H9 (cell line): ENCODE measurements around the gene DDO. TPM values are rescaled to one million over a fixed set of nuclear protein-coding genes. Genes with fewer than 3 reads are reported as not detected.

ENCODE experiments used
- DNase-seq: peaks from one replicate; pipeline ENCODE4 v3.0.0-alpha.2; 2017
- H2AFZ ChIP-seq: one replicate; pipeline ENCODE4 v1.6.1; 2013; ENCODE audit warnings: mild to moderate bottlenecking, low read length, control low read depth, moderate library complexity
- H2AK5ac ChIP-seq: 2 replicates; pipeline ENCODE4 v1.6.1; 2013; ENCODE audit warnings: low read length, control low read depth, mixed read lengths; ENCODE audit not compliant: insufficient read length
- H2BK120ac ChIP-seq: one replicate; pipeline ENCODE4 v1.6.1; 2013; ENCODE audit warnings: low read depth, mild to moderate bottlenecking, low read length, control low read depth, inconsistent platforms; ENCODE audit not compliant: poor library complexity, severe bottlenecking
- H2BK12ac ChIP-seq: 2 replicates; pipeline ENCODE4 v1.6.1; 2013; ENCODE audit warnings: low read length, control low read depth, mixed read lengths, low read depth; ENCODE audit not compliant: insufficient read length
- H2BK15ac ChIP-seq: 2 replicates; pipeline ENCODE4 v1.6.1; 2013; ENCODE audit warnings: low read depth, low read length, control low read depth
- H2BK20ac ChIP-seq: one replicate; pipeline ENCODE4 v1.6.1; 2013; ENCODE audit warnings: low read depth, mild to moderate bottlenecking, low read length, control low read depth, inconsistent platforms; ENCODE audit not compliant: poor library complexity, severe bottlenecking
- H2BK5ac ChIP-seq: 2 replicates; pipeline ENCODE4 v1.6.1; 2013; ENCODE audit warnings: low read length, control low read depth, mixed read lengths; ENCODE audit not compliant: insufficient read length
- H3K14ac ChIP-seq: 2 replicates; pipeline ENCODE4 v1.6.1; 2013; ENCODE audit warnings: low read length, control low read depth; ENCODE audit not compliant: insufficient read depth
- H3K18ac ChIP-seq: 2 replicates; pipeline ENCODE4 v1.6.1; 2013; ENCODE audit warnings: low read depth, mild to moderate bottlenecking, mixed read lengths, low read length, control low read depth; ENCODE audit not compliant: insufficient read length
- H3K23ac ChIP-seq: 2 replicates; pipeline ENCODE4 v1.6.1; 2013; ENCODE audit warnings: low read length, control low read depth, mixed read lengths, low read depth; ENCODE audit not compliant: insufficient read length
- H3K23me2 ChIP-seq: 2 replicates; pipeline ENCODE4 v1.6.1; 2013; ENCODE audit warnings: low read depth, mild to moderate bottlenecking, mixed read lengths, low read length, control low read depth; ENCODE audit not compliant: insufficient read length, poor library complexity, severe bottlenecking
- H3K27ac ChIP-seq: 2 replicates; pipeline ENCODE4 v1.5.1; 2013; ENCODE audit warnings: low read length, control low read depth, mixed read lengths, low read depth; ENCODE audit not compliant: insufficient read length
- H3K27me3 ChIP-seq: 2 replicates; pipeline ENCODE4 v1.6.1; 2013; ENCODE audit warnings: low read length, control low read depth, inconsistent platforms; ENCODE audit not compliant: insufficient read depth
- H3K4ac ChIP-seq: 2 replicates; pipeline ENCODE4 v1.6.1; 2013; ENCODE audit warnings: low read depth, mild to moderate bottlenecking, control low read depth, inconsistent platforms, low read length, moderate library complexity
- H3K4me1 ChIP-seq: 2 replicates; pipeline ENCODE4 v1.6.1; 2013; ENCODE audit warnings: low read length, control low read depth, inconsistent platforms; ENCODE audit not compliant: insufficient read depth
- H3K4me2 ChIP-seq: 2 replicates; pipeline ENCODE4 v1.6.1; 2013; ENCODE audit warnings: low read length, control low read depth, mixed read lengths; ENCODE audit not compliant: insufficient read length, insufficient read depth
- H3K56ac ChIP-seq: 2 replicates; pipeline ENCODE4 v1.6.1; 2013; ENCODE audit warnings: low read depth, mild to moderate bottlenecking, mixed read lengths, low read length, control low read depth; ENCODE audit not compliant: insufficient read length
- H3K79me1 ChIP-seq: 2 replicates; pipeline ENCODE4 v1.6.1; 2013; ENCODE audit warnings: low read depth, mild to moderate bottlenecking, moderate library complexity, low read length, control low read depth, inconsistent platforms; ENCODE audit not compliant: insufficient read depth, poor library complexity, severe bottlenecking
- H3K79me2 ChIP-seq: 2 replicates; pipeline ENCODE4 v1.6.1; 2013; ENCODE audit warnings: low read length, control low read depth, inconsistent platforms; ENCODE audit not compliant: insufficient read depth
- H3K9ac ChIP-seq: 2 replicates; pipeline ENCODE4 v1.6.1; 2013; ENCODE audit warnings: low read length, control low read depth, mixed read lengths; ENCODE audit not compliant: insufficient read length; ENCODE audit errors: extremely low read depth
- H3K9me3 ChIP-seq: one replicate; pipeline ENCODE4 v1.6.1; 2013; ENCODE audit warnings: low read depth, low read length, inconsistent platforms; ENCODE audit not compliant: control insufficient read depth
- H3T11ph ChIP-seq: one replicate; pipeline ENCODE4 v1.6.1; 2013; ENCODE audit warnings: mild to moderate bottlenecking, low read length, control low read depth, inconsistent platforms
- H4K20me1 ChIP-seq: one replicate; pipeline ENCODE4 v1.6.1; 2013; ENCODE audit not compliant: control insufficient read depth, insufficient read length, insufficient read depth
- H4K5ac ChIP-seq: 2 replicates; pipeline ENCODE4 v1.6.1; 2013; ENCODE audit warnings: low read depth, mild to moderate bottlenecking, mixed read lengths, low read length, control low read depth; ENCODE audit not compliant: insufficient read length
- H4K8ac ChIP-seq: replicated peaks from 2 replicates; pipeline ENCODE4 v1.6.1; 2013; ENCODE audit warnings: low read length, control low read depth, mixed read lengths, low read depth; ENCODE audit not compliant: insufficient read length
- H4K91ac ChIP-seq: 2 replicates; pipeline ENCODE4 v1.6.1; 2013; ENCODE audit warnings: low read depth, mild to moderate bottlenecking, moderate library complexity, mixed read lengths, low read length, control low read depth; ENCODE audit not compliant: insufficient read length
- H3K27ac Mint-ChIP-seq, 3 experiments: 2 replicates in 2 of 3; 3 replicates in 1 of 3; pipeline ENCODE4 v1.8.0; 2020 to 2021; ENCODE audit warnings: mixed read lengths in 3 of 3, mild to moderate bottlenecking in 1 of 3, moderate library complexity in 1 of 3
- H3K27me3 Mint-ChIP-seq: 2 replicates; pipeline ENCODE4 v1.8.0; 2021; ENCODE audit warnings: low read depth, mild to moderate bottlenecking, moderate library complexity, mixed read lengths
- H3K36me3 Mint-ChIP-seq, 3 experiments: 2 replicates in 2 of 3; 3 replicates in 1 of 3; pipeline ENCODE4 v1.8.0; 2020 to 2021; ENCODE audit warnings: low read depth in 3 of 3, mixed read lengths in 3 of 3; ENCODE audit not compliant: insufficient read depth in 1 of 3
- H3K4me1 Mint-ChIP-seq, 2 experiments: 2 replicates each; pipeline ENCODE4 v1.8.0; 2020; ENCODE audit warnings: mixed read lengths in 2 of 2
- H3K4me3 Mint-ChIP-seq, 2 experiments: 2 replicates in 1 of 2; 3 replicates in 1 of 2; pipeline ENCODE4 v1.8.0; 2020 to 2021; ENCODE audit warnings: mild to moderate bottlenecking in 2 of 2, mixed read lengths in 2 of 2, moderate library complexity in 1 of 2
- H3K9me3 Mint-ChIP-seq, 2 experiments: 2 replicates in 1 of 2; 3 replicates in 1 of 2; pipeline ENCODE4 v1.8.0; 2020; ENCODE audit warnings: mild to moderate bottlenecking in 2 of 2, mixed read lengths in 2 of 2, moderate library complexity in 1 of 2
- WGBS: extraction: QIAGEN DNeasy Blood & Tissue Kit; methylation state at CpG from one replicate; pipeline ENCODE4 v1.1.7; 2013; ENCODE audit warnings: missing lambda C conversion rate, low lambda C conversion rate, mixed read lengths; ENCODE audit not compliant: insufficient read length; ENCODE audit errors: extremely low coverage; 5-methylcytosine and 5-hydroxymethylcytosine counted together
- total RNA-seq: library from RNA; stranded (reverse); gene quantifications from 2 replicates; pipeline ENCODE4 v1.2.1, GENCODE V29; 2021
- TF ChIP-seq, protein P1 (sequence below): fragments of 200-600 bp; sonication (generic); conservative IDR thresholded peaks from 3 replicates; pipeline ENCODE4 v1.8.0; 2021; ENCODE audit warnings: antibody characterized with exemption, mild to moderate bottlenecking

Gene DDO
- total RNA-seq, 1 experiment from 2014 or later = not detected

DNA sequence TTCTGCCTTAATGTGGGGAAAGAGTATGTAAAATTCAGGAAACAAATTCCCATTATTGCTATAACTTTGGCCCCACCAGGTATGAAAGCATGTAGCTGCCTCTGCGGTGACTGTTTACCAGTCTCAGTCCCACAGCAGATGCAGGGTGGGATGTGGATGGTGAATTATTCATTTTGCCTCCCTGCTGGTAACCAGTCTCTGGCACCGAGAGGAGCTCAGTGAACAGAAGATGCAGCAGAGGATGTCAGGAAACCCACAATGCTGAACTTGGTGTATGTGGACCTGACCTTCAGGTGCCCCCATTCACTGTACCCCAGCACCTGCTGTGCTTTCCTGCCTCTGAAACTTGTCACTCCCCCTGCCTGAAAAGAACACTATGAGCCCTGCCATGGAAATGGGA, 48.4 kb downstream of the DDO start:
- Histone ChIP-seq H3K23me2 (no peaks in the 10 kb centered on the region), H3K23ac (no peak overlapping the region), H2BK15ac (no peak overlapping the region), H2BK5ac (no peak overlapping the region), H2BK20ac (no peak overlapping the region), H3T11ph (no peak overlapping the region), H3K4me1 (no peaks in the 10 kb centered on the region), H3K9me3 (no peaks in the 10 kb centered on the region), H3K4ac (no peak overlapping the region), H2BK120ac (no peak overlapping the region), H2BK12ac (no peak overlapping the region), H3K79me2 (no peaks in the 10 kb centered on the region), H3K79me1 (no peaks in the 10 kb centered on the region), H4K5ac (no peak overlapping the region), H3K9ac (no peak overlapping the region), H3K27ac (no peak overlapping the region), H4K8ac (no peak overlapping the region), H4K20me1 (no peaks in the 10 kb centered on the region), H3K4me2 (no peak overlapping the region), H4K91ac (no peak overlapping the region), H3K27me3 (no peaks in the 10 kb centered on the region), H2AFZ (no peak overlapping the region), H3K56ac (no peak overlapping the region), H3K14ac (no peak overlapping the region; the same call in 1 of the 2 replicates), H3K18ac (no peak overlapping the region), H2AK5ac (no peak overlapping the region)
- H3K27me3 Mint-ChIP-seq = peaks cover 5% of the 10 kb centered on the region; the same call in 1 of the 2 replicates
- H3K36me3 Mint-ChIP-seq = no peaks in the 10 kb centered on the region; a peak in 1 of 7 replicates
- no CpG with 5 or more reads among the region's 2 CpGs for WGBS
- H3K4me1 Mint-ChIP-seq = peaks cover 44 to 53% of the 10 kb centered on the region in 2 experiments
- no peak for DNase-seq
- no peak overlapping the region for H3K27ac Mint-ChIP-seq
- H3K4me3 Mint-ChIP-seq = no peak overlapping the region
- H3K9me3 Mint-ChIP-seq = no peaks in the 10 kb centered on the region
- TF ChIP-seq, protein P1, sequence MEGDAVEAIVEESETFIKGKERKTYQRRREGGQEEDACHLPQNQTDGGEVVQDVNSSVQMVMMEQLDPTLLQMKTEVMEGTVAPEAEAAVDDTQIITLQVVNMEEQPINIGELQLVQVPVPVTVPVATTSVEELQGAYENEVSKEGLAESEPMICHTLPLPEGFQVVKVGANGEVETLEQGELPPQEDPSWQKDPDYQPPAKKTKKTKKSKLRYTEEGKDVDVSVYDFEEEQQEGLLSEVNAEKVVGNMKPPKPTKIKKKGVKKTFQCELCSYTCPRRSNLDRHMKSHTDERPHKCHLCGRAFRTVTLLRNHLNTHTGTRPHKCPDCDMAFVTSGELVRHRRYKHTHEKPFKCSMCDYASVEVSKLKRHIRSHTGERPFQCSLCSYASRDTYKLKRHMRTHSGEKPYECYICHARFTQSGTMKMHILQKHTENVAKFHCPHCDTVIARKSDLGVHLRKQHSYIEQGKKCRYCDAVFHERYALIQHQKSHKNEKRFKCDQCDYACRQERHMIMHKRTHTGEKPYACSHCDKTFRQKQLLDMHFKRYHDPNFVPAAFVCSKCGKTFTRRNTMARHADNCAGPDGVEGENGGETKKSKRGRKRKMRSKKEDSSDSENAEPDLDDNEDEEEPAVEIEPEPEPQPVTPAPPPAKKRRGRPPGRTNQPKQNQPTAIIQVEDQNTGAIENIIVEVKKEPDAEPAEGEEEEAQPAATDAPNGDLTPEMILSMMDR = no peak
